Activated T-cell treated with anti-CD3 and anti-CD28 coated beads, Interleukin-2, amount 50 U/mL, for 72 hours (primary cell): ENCODE measurements around the gene OR6M1. TPM values are rescaled to one million over a fixed set of nuclear protein-coding genes. Genes with fewer than 3 reads are reported as not detected.

Experiments
- ATAC-seq, 2 donors: fragments of 150-1000 bp; cut with Tn5 transposase; replicated peaks in 1 of 2; 2 replicates each; pipeline ENCODE4 v1.10.0; 2021; ENCODE audit warnings: moderate library complexity in 2 of 2, mild to moderate bottlenecking in 1 of 2
- DNase-seq, 2 donors: peaks; one replicate each; pipeline ENCODE4 v3.0.0; 2021 to 2022; ENCODE audit warnings: mixed read lengths in 1 of 2
- H3K27ac Mint-ChIP-seq: one replicate; pipeline ENCODE4 v1.8.0; 2022; ENCODE audit warnings: mild to moderate bottlenecking, moderate library complexity, mixed read lengths
- H3K27me3 Mint-ChIP-seq: one replicate; pipeline ENCODE4 v1.8.0; 2022; ENCODE audit warnings: low read depth, mixed read lengths
- H3K36me3 Mint-ChIP-seq, 2 donors: one replicate each; pipeline ENCODE4 v1.8.0; 2022; ENCODE audit warnings: mixed read lengths in 2 of 2, mild to moderate bottlenecking in 1 of 2; ENCODE audit not compliant: insufficient read depth in 2 of 2
- H3K4me1 Mint-ChIP-seq: one replicate; pipeline ENCODE4 v1.8.0; 2022; ENCODE audit warnings: low read depth, mixed read lengths
- H3K4me3 Mint-ChIP-seq, 2 donors: one replicate each; pipeline ENCODE4 v1.8.0; 2022; ENCODE audit warnings: mild to moderate bottlenecking in 2 of 2, mixed read lengths in 2 of 2, moderate library complexity in 2 of 2
- H3K9me3 Mint-ChIP-seq, 2 donors: one replicate each; pipeline ENCODE4 v1.8.0; 2022; ENCODE audit warnings: mixed read lengths in 2 of 2
- total RNA-seq, 2 donors: library from RNA; stranded (reverse); gene quantifications; one replicate each; pipeline ENCODE4 v1.2.3, GENCODE V29; 2022

Gene OR6M1
- total RNA-seq, result not detected

DNA sequence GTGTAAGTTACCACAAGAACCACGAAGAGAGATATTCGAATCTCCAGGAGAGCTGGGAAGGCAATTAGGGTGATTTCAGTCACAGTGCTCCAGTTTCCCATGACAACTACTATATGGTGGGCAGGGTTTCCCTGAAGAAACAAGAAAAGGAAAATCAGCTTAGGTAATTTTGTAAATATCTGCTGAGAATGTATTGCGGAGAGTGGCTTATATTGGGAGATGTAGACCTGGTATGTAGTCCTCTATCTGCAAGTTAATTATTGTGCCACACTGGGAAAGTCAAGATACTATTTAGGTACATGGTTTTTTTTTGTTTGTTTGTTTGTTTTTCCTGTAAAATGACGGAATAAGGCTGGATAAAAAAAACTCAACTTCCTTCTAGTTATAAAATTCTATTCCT is at the start of gene OR6M1:
OR6M1 (minus strand) TSS at position 101 of the 400 bp plus-strand sequence; CDS start at position 101, 0 bp downstream.
- Mint-ChIP-seq H3K4me3 (no peak within 1 kb of the TSS), H3K4me1 (no peaks in the 10 kb centered on the region), H3K36me3 (no peaks in the 10 kb centered on the region), H3K27ac (no peak within 1 kb of the TSS), H3K9me3 (no peaks in the 10 kb centered on the region), H3K27me3 (no peaks in the 10 kb centered on the region)
- no peak for DNase-seq
- ATAC-seq, result no peak

GRCh38 chr11:123853038-123853437 is 46.9 kb upstream of the OR6M1 start:
- Mint-ChIP-seq H3K4me3 (no peak overlapping the region), H3K4me1 (no peaks in the 10 kb centered on the region), H3K27me3 (peaks cover 10% of the 10 kb centered on the region), H3K36me3 (no peaks in the 10 kb centered on the region), H3K27ac (no peak overlapping the region), H3K9me3 (peaks cover 1 to 6% of the 10 kb centered on the region in 2 donors)
- DNase-seq (no peak), ATAC-seq (no peak)

DNA sequence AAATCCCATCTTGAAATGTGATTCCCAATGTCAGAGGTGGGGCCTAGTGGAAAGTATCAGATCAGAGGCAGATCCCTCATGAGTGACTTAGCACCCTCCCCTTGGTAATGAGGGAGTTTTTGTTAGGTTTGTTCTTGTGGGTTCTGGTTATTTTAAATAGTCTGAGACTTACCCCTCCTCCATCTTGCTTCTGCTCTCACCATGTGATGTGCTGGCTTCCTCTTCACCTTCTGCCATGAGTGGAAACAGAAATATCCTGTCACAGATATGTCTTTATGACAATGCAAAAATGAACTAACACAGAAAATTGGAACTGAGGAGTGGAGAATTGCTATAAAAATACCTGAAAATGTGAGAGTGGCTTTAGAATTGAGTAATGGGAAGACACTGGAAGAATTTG is 46.2 kb upstream of the OR6M1 start:
- H3K4me3 Mint-ChIP-seq, result no peak overlapping the region
- H3K27me3 Mint-ChIP-seq, result peaks cover 10% of the 10 kb centered on the region

DNA sequence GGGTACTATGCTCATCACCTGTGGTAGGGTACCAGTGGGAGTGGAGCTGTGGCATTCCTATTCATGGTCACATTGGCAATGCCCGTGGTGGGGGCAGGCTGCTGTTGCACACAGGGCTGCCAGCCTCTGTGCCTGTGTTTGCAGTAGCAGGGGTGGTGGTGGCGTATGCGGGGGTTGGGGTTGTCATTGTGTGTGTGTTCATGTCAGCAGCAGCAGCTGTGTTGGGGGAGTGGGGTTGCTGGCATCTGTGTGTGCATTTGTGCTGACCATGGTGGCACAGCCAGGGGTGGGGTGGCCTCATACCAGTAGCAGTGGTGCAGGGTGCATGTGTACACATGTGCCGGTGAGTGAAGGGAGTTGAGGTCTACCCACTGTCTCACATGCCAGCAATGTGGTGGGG is 45.0 kb upstream of the OR6M1 start:
- peaks cover 1 to 3% of the 10 kb centered on the region in 2 donors for H3K9me3 Mint-ChIP-seq
- no peaks in the 10 kb centered on the region for H3K36me3 Mint-ChIP-seq
- ATAC-seq (no peak), DNase-seq (no peak)
- H3K27ac Mint-ChIP-seq, result no peak overlapping the region
- no peaks in the 10 kb centered on the region for H3K4me1 Mint-ChIP-seq
- no peak overlapping the region for H3K4me3 Mint-ChIP-seq
- peaks cover 10% of the 10 kb centered on the region for H3K27me3 Mint-ChIP-seq

More for the DNA sequence above, 46.2 kb upstream of the OR6M1 start:
- H3K27ac Mint-ChIP-seq, result no peak overlapping the region
- H3K9me3 Mint-ChIP-seq, result peaks cover 1 to 6% of the 10 kb centered on the region in 2 donors
- ATAC-seq, result no peak
- H3K4me1 Mint-ChIP-seq, result no peaks in the 10 kb centered on the region
- DNase-seq, result no peak
- H3K36me3 Mint-ChIP-seq, result no peaks in the 10 kb centered on the region

DNA sequence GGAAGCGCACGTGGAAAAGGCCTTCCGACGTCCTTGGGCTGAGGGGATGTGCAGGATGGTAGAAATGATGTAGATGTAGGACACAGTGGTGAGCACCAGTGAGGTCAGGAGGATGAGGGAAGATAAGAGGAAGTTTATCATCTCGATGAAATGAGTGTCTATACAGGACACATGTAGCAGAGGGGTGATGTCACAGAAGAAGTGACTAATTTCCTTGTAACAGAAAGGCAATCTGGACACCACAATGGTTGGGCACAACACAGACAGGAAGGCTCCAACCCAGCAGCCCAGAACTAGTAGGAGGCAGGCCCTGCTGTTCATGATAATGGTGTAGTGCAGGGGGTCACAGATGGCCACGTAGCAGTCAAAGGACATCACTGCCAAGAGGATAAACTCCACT is 35.0 kb upstream of the OR6M1 start:
- Mint-ChIP-seq H3K4me1 (peaks cover 8% of the 10 kb centered on the region), H3K27me3 (peaks cover 10% of the 10 kb centered on the region), H3K9me3 (no peaks in the 10 kb centered on the region), H3K27ac (no peak overlapping the region), H3K36me3 (no peaks in the 10 kb centered on the region), H3K4me3 (no peak overlapping the region)
- peak; percentile 5 to 10 for DNase-seq
- peak; percentile 80 to 96 for ATAC-seq

- Mint-ChIP-seq H3K4me3 (no peak overlapping the region), H3K27ac (no peak overlapping the region), H3K36me3 (no peaks in the 10 kb centered on the region), H3K4me1 (peaks cover 8% of the 10 kb centered on the region), H3K27me3 (peaks cover 10% of the 10 kb centered on the region), H3K9me3 (no peaks in the 10 kb centered on the region)
- ATAC-seq (no peak), DNase-seq (no peak)
Observed at GRCh38 chr11:123839131-123839530, 33.0 kb upstream of the OR6M1 start.

DNA sequence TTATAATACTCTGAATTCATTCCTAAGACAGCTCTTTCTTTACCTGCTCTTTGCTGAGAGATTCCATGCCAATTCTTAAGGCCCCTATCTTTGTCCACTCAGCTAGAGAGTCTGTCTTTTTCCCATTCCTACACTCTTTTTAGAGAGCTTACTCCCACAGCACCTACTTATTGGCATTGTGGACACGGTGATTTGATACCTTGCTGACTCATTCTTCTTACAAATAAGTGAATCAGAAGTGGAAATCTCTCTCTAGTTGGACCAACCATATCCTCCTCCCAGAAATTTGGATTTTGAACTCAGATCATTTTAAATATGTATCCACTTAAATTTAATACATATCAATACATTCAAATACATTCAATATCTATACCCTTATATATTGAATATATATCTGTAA is 32.5 kb upstream of the OR6M1 start:
- no peak for DNase-seq
- Mint-ChIP-seq H3K27me3 (peaks cover 10% of the 10 kb centered on the region), H3K9me3 (no peaks in the 10 kb centered on the region), H3K36me3 (no peaks in the 10 kb centered on the region), H3K4me1 (peaks cover 8% of the 10 kb centered on the region), H3K4me3 (no peak overlapping the region), H3K27ac (no peak overlapping the region)
- no peak for ATAC-seq

DNA sequence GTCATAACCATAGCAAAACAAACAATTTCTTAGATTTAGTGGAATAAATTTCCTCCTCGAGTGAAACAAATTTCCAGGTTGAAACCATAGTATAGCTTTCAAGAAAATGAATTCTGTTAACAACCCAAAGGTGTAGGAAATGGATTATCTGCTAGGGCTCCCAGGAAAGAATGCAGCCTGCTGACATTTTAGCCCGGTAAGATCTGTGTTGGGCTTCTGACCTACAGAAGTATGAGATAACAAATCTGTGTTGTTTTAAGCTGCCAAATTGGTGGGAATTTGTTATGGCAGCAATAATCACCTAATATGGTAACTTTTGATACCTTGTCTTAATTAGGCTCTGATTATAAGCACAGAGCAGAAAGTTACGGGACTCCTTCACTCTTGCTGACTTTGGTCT is 32.0 kb upstream of the OR6M1 start:
- Mint-ChIP-seq H3K9me3 (no peaks in the 10 kb centered on the region), H3K4me3 (no peak overlapping the region), H3K27ac (no peak overlapping the region), H3K4me1 (peaks cover 8% of the 10 kb centered on the region), H3K36me3 (no peaks in the 10 kb centered on the region), H3K27me3 (peaks cover 10% of the 10 kb centered on the region)
- ATAC-seq, result no peak
- DNase-seq, result no peak

- H3K27ac Mint-ChIP-seq, result no peak overlapping the region
- H3K4me1 Mint-ChIP-seq, result no peaks in the 10 kb centered on the region
- no peak overlapping the region for H3K4me3 Mint-ChIP-seq
- no peaks in the 10 kb centered on the region for H3K9me3 Mint-ChIP-seq
- H3K27me3 Mint-ChIP-seq, result peaks cover 7% of the 10 kb centered on the region
- no peaks in the 10 kb centered on the region for H3K36me3 Mint-ChIP-seq
- no peak for DNase-seq
- no peak for ATAC-seq
Observed at GRCh38 chr11:123833095-123833494, 26.9 kb upstream of the OR6M1 start.

DNA sequence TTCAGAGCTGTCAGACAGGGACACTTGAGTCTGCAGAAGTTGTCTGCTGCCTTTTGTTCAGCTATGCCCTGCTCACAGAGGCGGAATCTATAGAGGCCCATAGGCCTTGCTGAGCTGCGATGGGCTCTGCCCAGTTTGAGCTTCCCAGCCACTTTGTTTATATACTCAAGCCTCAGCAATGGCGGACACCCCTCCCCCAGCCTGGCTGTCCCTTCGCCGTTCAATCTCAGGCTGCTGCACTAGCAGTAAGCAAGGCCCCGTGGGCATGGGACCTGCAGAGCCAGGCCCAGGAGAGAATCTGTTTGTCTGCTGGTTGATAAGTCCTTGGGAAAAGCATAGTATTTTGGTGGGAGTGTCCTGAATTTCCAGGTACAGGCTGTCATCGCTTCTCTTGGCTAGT is 23.6 kb upstream of the OR6M1 start:
- Mint-ChIP-seq H3K9me3 (peaks cover 0 to 4% of the 10 kb centered on the region in 2 donors), H3K27me3 (peaks cover 9% of the 10 kb centered on the region), H3K36me3 (no peaks in the 10 kb centered on the region), H3K27ac (no peak overlapping the region), H3K4me1 (no peaks in the 10 kb centered on the region), H3K4me3 (no peak overlapping the region)
- DNase-seq, result no peak
- no peak for ATAC-seq

GRCh38 chr11:123822599-123822998 is 16.4 kb upstream of the OR6M1 start:
- H3K27me3 Mint-ChIP-seq, result no peaks in the 10 kb centered on the region
- ATAC-seq, result no peak
- no peak for DNase-seq
- H3K4me1 Mint-ChIP-seq, result no peaks in the 10 kb centered on the region
- H3K27ac Mint-ChIP-seq, result no peak overlapping the region
- no peak overlapping the region for H3K4me3 Mint-ChIP-seq
- peaks cover 0 to 5% of the 10 kb centered on the region in 2 donors for H3K9me3 Mint-ChIP-seq
- H3K36me3 Mint-ChIP-seq, result no peaks in the 10 kb centered on the region

DNA sequence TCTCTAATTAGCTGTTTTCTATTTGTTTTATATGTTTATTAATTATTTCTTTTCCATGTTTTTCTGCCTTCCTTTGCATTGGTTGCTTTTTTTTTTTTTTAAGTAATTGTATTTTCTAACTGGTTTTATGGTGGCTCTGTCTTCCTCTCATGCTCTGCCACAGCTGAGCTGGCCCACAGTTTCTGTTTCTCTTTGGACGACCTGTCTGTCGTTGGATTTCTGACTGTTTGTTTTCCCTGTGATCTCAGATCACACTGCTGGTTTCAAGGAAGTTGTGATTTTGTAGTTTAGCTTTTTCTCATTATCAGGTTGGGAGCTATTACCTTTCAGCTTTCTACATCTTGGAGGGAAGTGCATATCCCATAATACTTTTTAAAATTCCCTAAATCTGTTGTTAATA is 15.9 kb upstream of the OR6M1 start:
- Mint-ChIP-seq H3K9me3 (peaks cover 0 to 5% of the 10 kb centered on the region in 2 donors), H3K36me3 (no peaks in the 10 kb centered on the region), H3K4me1 (no peaks in the 10 kb centered on the region), H3K4me3 (peak overlapping the region in 1 of 2 donors; percentile 0), H3K27me3 (no peaks in the 10 kb centered on the region), H3K27ac (no peak overlapping the region)
- DNase-seq (peak in 1 of 2 donors; percentile 10), ATAC-seq (peak in 1 of 2 donors; percentile 53)

GRCh38 chr11:123815122-123815521 is 9.0 kb upstream of the OR6M1 start:
- Mint-ChIP-seq H3K9me3 (no peaks in the 10 kb centered on the region), H3K27me3 (no peaks in the 10 kb centered on the region), H3K4me3 (no peak overlapping the region), H3K4me1 (no peaks in the 10 kb centered on the region), H3K36me3 (no peaks in the 10 kb centered on the region), H3K27ac (no peak overlapping the region)
- ATAC-seq (no peak), DNase-seq (no peak)

DNA sequence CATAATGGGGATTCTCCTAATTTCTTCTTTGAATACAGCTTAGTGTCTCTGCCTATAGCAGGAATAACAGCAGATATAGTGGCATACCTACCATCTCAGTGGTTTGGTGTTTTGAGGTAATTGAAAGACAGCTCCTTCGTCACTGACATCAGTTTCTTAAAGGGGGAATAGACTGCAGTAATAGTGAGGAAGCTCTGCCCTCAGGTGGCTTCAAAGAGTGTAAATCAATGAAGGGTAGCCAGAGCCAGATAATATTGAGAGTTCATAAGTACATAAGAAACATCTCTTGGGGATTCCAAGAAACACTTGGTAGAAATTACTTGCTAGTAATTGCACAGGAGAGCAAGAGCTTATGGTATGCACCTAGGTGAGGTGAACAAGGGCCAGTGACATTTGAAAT is 4.4 kb downstream of the OR6M1 start:
- no peaks in the 10 kb centered on the region for H3K27me3 Mint-ChIP-seq
- H3K36me3 Mint-ChIP-seq, result no peaks in the 10 kb centered on the region
- no peaks in the 10 kb centered on the region for H3K9me3 Mint-ChIP-seq
- H3K4me3 Mint-ChIP-seq, result no peak overlapping the region
- H3K27ac Mint-ChIP-seq, result no peak overlapping the region
- ATAC-seq (no peak), DNase-seq (no peak)
- H3K4me1 Mint-ChIP-seq, result no peaks in the 10 kb centered on the region
